ENCODE results near the gene DDX43. TPM values are rescaled to one million over a fixed set of nuclear protein-coding genes. Genes with fewer than 3 reads are reported as not detected.
"Not testable (repeated sequence)": the region's sequence is repeated elsewhere in the genome, so short reads cannot be mapped to it uniquely, and the experiment has no call there.

The DDX43 gene
- total RNA-seq, 1 donor from 2014 or later: 0.52 TPM

GRCh38 chr6:73382462-73383113 is 12.0 kb upstream of the DDX43 start:
- ATAC-seq: no peak
- intact Hi-C loops (cut with micrococcal nuclease): no loop called here
- DNase-seq: no peak

- intact Hi-C loops (cut with micrococcal nuclease): no loop called here
- ATAC-seq (no peak), DNase-seq (no peak)
Measured at GRCh38 chr6:73388433-73388799, 6.2 kb upstream of the DDX43 start.

- intact Hi-C loops (cut with micrococcal nuclease): no loop called here
- peak; percentile 74 for ATAC-seq
- peak; percentile 47 for DNase-seq
Measured at GRCh38 chr6:73388800-73389512, 5.7 kb upstream of the DDX43 start.

GRCh38 chr6:73389854-73390253 is 4.8 kb upstream of the DDX43 start:
- DNase-seq (no peak), ATAC-seq (no peak)
- intact Hi-C loops (cut with micrococcal nuclease): no loop called here

GRCh38 chr6:73391675-73392074 is 3.0 kb upstream of the DDX43 start:
- intact Hi-C loops (cut with micrococcal nuclease): no loop called here
- ATAC-seq: no peak
- no peak for DNase-seq

- DNase-seq; ATAC-seq; intact Hi-C loops (cut with micrococcal nuclease): not testable (repeated sequence)
Measured at GRCh38 chr6:73392188-73392587, 2.4 kb upstream of the DDX43 start.

- ATAC-seq (no peak), DNase-seq (no peak)
- intact Hi-C loops (cut with micrococcal nuclease): no loop called here
Measured at GRCh38 chr6:73393278-73393677, 1.4 kb upstream of the DDX43 start.

- intact Hi-C loops (cut with micrococcal nuclease): no loop called here
- no peak for ATAC-seq
- DNase-seq: no peak
Measured at GRCh38 chr6:73395875-73396274, 1.2 kb downstream of the DDX43 start.

- ATAC-seq: no peak
- DNase-seq: no peak
- intact Hi-C loops (cut with micrococcal nuclease): no loop called here
Measured at GRCh38 chr6:73400656-73401055, 6.0 kb downstream of the DDX43 start.

GRCh38 chr6:73409395-73409794 is 14.8 kb downstream of the DDX43 start:
- intact Hi-C loops (cut with micrococcal nuclease): no loop called here
- DNase-seq (no peak), ATAC-seq (no peak)

- intact Hi-C loops (cut with micrococcal nuclease): no loop called here
- DNase-seq: no peak
- ATAC-seq: no peak
Measured at GRCh38 chr6:73413102-73413501, 18.5 kb downstream of the DDX43 start.

- ATAC-seq (no peak), DNase-seq (no peak)
- intact Hi-C loops (cut with micrococcal nuclease): no loop called here
Measured at GRCh38 chr6:73418081-73418741, 23.6 kb downstream of the DDX43 start.

GRCh38 chr6:73421534-73421933 is 26.9 kb downstream of the DDX43 start:
- ATAC-seq (no peak), DNase-seq (no peak)
- intact Hi-C loops (cut with micrococcal nuclease): no loop called here

GRCh38 chr6:73435236-73435635 is 40.6 kb downstream of the DDX43 start:
- intact Hi-C loops (cut with micrococcal nuclease): no loop called here
- no peak for ATAC-seq
- DNase-seq: no peak

- intact Hi-C loops (cut with micrococcal nuclease): no loop called here
- ATAC-seq (no peak), DNase-seq (no peak)
Measured at GRCh38 chr6:73443555-73443954, 48.9 kb downstream of the DDX43 start.

GRCh38 chr6:73451223-73452106 is 56.8 kb downstream of the DDX43 start:
- ATAC-seq: peak; percentile 75
- intact Hi-C loops (cut with micrococcal nuclease): no loop called here
- DNase-seq: peak; percentile 64

GRCh38 chr6:73452107-73452461 is 57.5 kb downstream of the DDX43 start, which contains the start of gene CGAS:
CGAS (minus strand) TSS chr6:73452297; CDS start chr6:73452181, 116 bp downstream.
- ATAC-seq (peak; percentile 93), DNase-seq (peak; percentile 87)
- intact Hi-C loops (cut with micrococcal nuclease): no loop called here

GRCh38 chr6:73455865-73456629 is 61.4 kb downstream of the DDX43 start:
- DNase-seq (no peak), ATAC-seq (no peak)
- intact Hi-C loops (cut with micrococcal nuclease): no loop called here

GRCh38 chr6:73459474-73459873 is 64.8 kb downstream of the DDX43 start:
- DNase-seq; ATAC-seq; intact Hi-C loops (cut with micrococcal nuclease): not testable (repeated sequence)

All from left ventricle myocardium superior (tissue), 1 donor.